ENCODE measurements around the gene RRP8. TPM values are rescaled to one million over a fixed set of nuclear protein-coding genes. Genes with fewer than 3 reads are reported as not detected.

Gene RRP8
- total and polyA plus RNA-seq, 9 of the 15 experiments (the other 6 are each of a cell fraction or from before 2014, with no cell fraction given), result 5.7 to 47.3 (median 32.6) TPM

DNA sequence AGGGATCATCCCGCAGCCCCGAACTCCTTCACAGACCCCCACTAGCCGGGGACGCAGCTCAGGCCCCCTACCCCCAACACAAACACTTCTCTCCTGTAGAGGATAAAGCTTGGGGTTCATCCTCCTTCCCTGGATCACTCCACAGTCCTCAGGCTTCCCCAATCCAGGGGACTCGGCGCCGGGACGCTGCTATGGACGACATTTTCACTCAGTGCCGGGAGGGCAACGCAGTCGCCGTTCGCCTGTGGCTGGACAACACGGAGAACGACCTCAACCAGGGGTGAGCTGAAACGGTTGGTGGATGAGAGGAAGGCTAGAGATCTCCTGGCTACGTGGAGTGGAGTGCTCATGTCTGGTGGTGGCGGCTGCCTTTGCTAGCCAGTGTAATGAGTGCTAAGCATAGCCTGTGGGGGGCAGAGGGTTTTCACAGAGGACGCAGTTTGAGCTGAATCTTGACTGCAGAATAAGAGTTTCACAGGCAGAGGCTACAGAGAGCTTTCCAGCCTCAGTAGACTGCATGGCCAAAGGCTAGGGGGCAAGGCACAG is 738 bp upstream of the RRP8 start (continued):
- 0 out of 2 replicates have a peak, but pooled peaks have one; percentile 17 for TF ChIP-seq SMARCA5 (IDR thresholded peaks at IDR 0.05)
- TF ChIP-seq NR1H2 (CRISPR knock-in tag; IDR thresholded peaks at IDR 0.05), result no peak
- TF ChIP-seq ZBTB7A (IDR thresholded peaks at IDR 0.05; ENCODE audit: borderline replicate concordance, control insufficient read depth, low read depth, low read length), result no peak
- TF ChIP-seq ZNF24 (IDR thresholded peaks at IDR 0.05), result no peak
- no peak for TF ChIP-seq ZNF696 (CRISPR knock-in tag; conservative IDR thresholded peaks at IDR 0.05)
- TF ChIP-seq, protein P1, sequence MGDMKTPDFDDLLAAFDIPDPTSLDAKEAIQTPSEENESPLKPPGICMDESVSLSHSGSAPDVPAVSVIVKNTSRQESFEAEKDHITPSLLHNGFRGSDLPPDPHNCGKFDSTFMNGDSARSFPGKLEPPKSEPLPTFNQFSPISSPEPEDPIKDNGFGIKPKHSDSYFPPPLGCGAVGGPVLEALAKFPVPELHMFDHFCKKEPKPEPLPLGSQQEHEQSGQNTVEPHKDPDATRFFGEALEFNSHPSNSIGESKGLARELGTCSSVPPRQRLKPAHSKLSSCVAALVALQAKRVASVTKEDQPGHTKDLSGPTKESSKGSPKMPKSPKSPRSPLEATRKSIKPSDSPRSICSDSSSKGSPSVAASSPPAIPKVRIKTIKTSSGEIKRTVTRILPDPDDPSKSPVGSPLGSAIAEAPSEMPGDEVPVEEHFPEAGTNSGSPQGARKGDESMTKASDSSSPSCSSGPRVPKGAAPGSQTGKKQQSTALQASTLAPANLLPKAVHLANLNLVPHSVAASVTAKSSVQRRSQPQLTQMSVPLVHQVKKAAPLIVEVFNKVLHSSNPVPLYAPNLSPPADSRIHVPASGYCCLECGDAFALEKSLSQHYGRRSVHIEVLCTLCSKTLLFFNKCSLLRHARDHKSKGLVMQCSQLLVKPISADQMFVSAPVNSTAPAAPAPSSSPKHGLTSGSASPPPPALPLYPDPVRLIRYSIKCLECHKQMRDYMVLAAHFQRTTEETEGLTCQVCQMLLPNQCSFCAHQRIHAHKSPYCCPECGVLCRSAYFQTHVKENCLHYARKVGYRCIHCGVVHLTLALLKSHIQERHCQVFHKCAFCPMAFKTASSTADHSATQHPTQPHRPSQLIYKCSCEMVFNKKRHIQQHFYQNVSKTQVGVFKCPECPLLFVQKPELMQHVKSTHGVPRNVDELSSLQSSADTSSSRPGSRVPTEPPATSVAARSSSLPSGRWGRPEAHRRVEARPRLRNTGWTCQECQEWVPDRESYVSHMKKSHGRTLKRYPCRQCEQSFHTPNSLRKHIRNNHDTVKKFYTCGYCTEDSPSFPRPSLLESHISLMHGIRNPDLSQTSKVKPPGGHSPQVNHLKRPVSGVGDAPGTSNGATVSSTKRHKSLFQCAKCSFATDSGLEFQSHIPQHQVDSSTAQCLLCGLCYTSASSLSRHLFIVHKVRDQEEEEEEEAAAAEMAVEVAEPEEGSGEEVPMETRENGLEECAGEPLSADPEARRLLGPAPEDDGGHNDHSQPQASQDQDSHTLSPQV (IDR thresholded peaks at IDR 0.05), result no peak
- TF ChIP-seq, protein P2, sequence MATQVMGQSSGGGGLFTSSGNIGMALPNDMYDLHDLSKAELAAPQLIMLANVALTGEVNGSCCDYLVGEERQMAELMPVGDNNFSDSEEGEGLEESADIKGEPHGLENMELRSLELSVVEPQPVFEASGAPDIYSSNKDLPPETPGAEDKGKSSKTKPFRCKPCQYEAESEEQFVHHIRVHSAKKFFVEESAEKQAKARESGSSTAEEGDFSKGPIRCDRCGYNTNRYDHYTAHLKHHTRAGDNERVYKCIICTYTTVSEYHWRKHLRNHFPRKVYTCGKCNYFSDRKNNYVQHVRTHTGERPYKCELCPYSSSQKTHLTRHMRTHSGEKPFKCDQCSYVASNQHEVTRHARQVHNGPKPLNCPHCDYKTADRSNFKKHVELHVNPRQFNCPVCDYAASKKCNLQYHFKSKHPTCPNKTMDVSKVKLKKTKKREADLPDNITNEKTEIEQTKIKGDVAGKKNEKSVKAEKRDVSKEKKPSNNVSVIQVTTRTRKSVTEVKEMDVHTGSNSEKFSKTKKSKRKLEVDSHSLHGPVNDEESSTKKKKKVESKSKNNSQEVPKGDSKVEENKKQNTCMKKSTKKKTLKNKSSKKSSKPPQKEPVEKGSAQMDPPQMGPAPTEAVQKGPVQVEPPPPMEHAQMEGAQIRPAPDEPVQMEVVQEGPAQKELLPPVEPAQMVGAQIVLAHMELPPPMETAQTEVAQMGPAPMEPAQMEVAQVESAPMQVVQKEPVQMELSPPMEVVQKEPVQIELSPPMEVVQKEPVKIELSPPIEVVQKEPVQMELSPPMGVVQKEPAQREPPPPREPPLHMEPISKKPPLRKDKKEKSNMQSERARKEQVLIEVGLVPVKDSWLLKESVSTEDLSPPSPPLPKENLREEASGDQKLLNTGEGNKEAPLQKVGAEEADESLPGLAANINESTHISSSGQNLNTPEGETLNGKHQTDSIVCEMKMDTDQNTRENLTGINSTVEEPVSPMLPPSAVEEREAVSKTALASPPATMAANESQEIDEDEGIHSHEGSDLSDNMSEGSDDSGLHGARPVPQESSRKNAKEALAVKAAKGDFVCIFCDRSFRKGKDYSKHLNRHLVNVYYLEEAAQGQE (IDR thresholded peaks at IDR 0.05; ENCODE audit: borderline replicate concordance), result peak; percentile 47; the same call in 1 of the 2 replicates
- TF ChIP-seq, protein P2 (CRISPR knock-in tag; IDR thresholded peaks at IDR 0.05; ENCODE audit: low read depth), result no peak
- peak; percentile 60; the same call in 1 of the 2 replicates for TF ChIP-seq NBN (IDR thresholded peaks at IDR 0.05; ENCODE audit: low read depth)
- TF ChIP-seq CHD1 (IDR thresholded peaks at IDR 0.05; ENCODE audit: low read length), result no peak
- no peak for TF ChIP-seq ERF (CRISPR knock-in tag; IDR thresholded peaks at IDR 0.05)
- no peak for TF ChIP-seq BRF1 (IDR thresholded peaks at IDR 0.05; ENCODE audit: borderline replicate concordance, extremely low read depth, insufficient read length)
- TF ChIP-seq, protein P3, sequence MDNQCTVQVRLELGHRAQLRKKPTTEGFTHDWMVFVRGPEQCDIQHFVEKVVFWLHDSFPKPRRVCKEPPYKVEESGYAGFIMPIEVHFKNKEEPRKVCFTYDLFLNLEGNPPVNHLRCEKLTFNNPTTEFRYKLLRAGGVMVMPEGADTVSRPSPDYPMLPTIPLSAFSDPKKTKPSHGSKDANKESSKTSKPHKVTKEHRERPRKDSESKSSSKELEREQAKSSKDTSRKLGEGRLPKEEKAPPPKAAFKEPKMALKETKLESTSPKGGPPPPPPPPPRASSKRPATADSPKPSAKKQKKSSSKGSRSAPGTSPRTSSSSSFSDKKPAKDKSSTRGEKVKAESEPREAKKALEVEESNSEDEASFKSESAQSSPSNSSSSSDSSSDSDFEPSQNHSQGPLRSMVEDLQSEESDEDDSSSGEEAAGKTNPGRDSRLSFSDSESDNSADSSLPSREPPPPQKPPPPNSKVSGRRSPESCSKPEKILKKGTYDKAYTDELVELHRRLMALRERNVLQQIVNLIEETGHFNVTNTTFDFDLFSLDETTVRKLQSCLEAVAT (IDR thresholded peaks at IDR 0.05), result peak in 1 of 2 experiments; percentile 29; a peak in 1 of 4 replicates

Measured in K562 (cell line).